ENCODE results near the gene PTPRE. TPM values are rescaled to one million over a fixed set of nuclear protein-coding genes. Genes with fewer than 3 reads are reported as not detected.

Gene PTPRE
- total RNA-seq, 1 experiment from 2014 or later: 0.70 TPM

GRCh38 chr10:127881262-127881661, 25.6 kb upstream of the PTPRE start:
- H3K23ac ChIP-seq (ENCODE audit: insufficient read length, low read depth, low read length): no peak overlapping the region
- no peak overlapping the region for H4K8ac ChIP-seq (replicated peaks; ENCODE audit: insufficient read length, low read depth, low read length)
- no peak for DNase-seq
- H3K9me3 ChIP-seq (ENCODE audit: control insufficient read depth, low read depth, low read length): no peaks in the 10 kb centered on the region
- no peaks in the 10 kb centered on the region for H4K20me1 ChIP-seq (ENCODE audit: control insufficient read depth, insufficient read depth, insufficient read length)
- H3K4me2 ChIP-seq (ENCODE audit: insufficient read depth, insufficient read length, low read length): no peak overlapping the region
- H3K4me1 Mint-ChIP-seq: peaks cover 3 to 7% of the 10 kb centered on the region in 2 experiments; a peak in 3 of 4 replicates
- H3K9me3 Mint-ChIP-seq: no peaks in the 10 kb centered on the region
- TF ChIP-seq CTCF (conservative IDR thresholded peaks at IDR 0.05): no peak
- no peaks in the 10 kb centered on the region for H3K36me3 Mint-ChIP-seq (ENCODE audit: insufficient read depth in 1 of 3, low read depth in 3 of 3)
- no peak overlapping the region for H3T11ph ChIP-seq (ENCODE audit: low read length)
- H4K91ac ChIP-seq (ENCODE audit: insufficient read length, low read depth, low read length): no peak overlapping the region
- H3K56ac ChIP-seq (ENCODE audit: insufficient read length, low read depth, low read length): no peak overlapping the region
- H3K14ac ChIP-seq (ENCODE audit: insufficient read depth, low read length): no peak overlapping the region
- H3K4me1 ChIP-seq (ENCODE audit: insufficient read depth, low read length): no peaks in the 10 kb centered on the region
- H3K27ac ChIP-seq (ENCODE audit: insufficient read length, low read depth, low read length): no peak overlapping the region
- H3K79me1 ChIP-seq (ENCODE audit: insufficient read depth, low read depth, low read length, poor library complexity, severe bottlenecking): no peaks in the 10 kb centered on the region
- H3K4ac ChIP-seq (ENCODE audit: low read depth, low read length): no peak overlapping the region
- H3K27ac Mint-ChIP-seq: no peak overlapping the region
- no peaks in the 10 kb centered on the region for H3K27me3 ChIP-seq (ENCODE audit: insufficient read depth, low read length)
- H2BK20ac ChIP-seq (ENCODE audit: low read depth, low read length, poor library complexity, severe bottlenecking): no peak overlapping the region
- H4K5ac ChIP-seq (ENCODE audit: insufficient read length, low read depth, low read length): no peak overlapping the region
- H3K9ac ChIP-seq (ENCODE audit: extremely low read depth, insufficient read length, low read length): no peak overlapping the region
- H2BK15ac ChIP-seq (ENCODE audit: low read depth, low read length): no peak overlapping the region
- no peak overlapping the region for H2BK120ac ChIP-seq (ENCODE audit: low read depth, low read length, poor library complexity, severe bottlenecking)
- no peak overlapping the region for H2BK5ac ChIP-seq (ENCODE audit: insufficient read length, low read length)
- no peaks in the 10 kb centered on the region for H3K27me3 Mint-ChIP-seq (ENCODE audit: low read depth)
- WGBS (ENCODE audit: extremely low coverage, insufficient read length, low lambda C conversion rate): no CpG with 5 or more reads among the region's 8 CpGs
- no peak overlapping the region for H2AFZ ChIP-seq (ENCODE audit: low read length)
- H2BK12ac ChIP-seq (ENCODE audit: insufficient read length, low read depth, low read length): no peak overlapping the region
- H3K4me3 Mint-ChIP-seq: no peak overlapping the region
- no peak overlapping the region for H2AK5ac ChIP-seq (ENCODE audit: insufficient read length, low read length)
- no peak overlapping the region for H3K18ac ChIP-seq (ENCODE audit: insufficient read length, low read depth, low read length)
- no peaks in the 10 kb centered on the region for H3K79me2 ChIP-seq (ENCODE audit: insufficient read depth, low read length)
- H3K23me2 ChIP-seq (ENCODE audit: insufficient read length, low read depth, low read length, poor library complexity, severe bottlenecking): no peaks in the 10 kb centered on the region

All from H9 (cell line).